ENCODE measurements around the gene ACACA.

GRCh38 chr17:37255432-37255831 lies 151.2 kb downstream of the ACACA start:
- TF ChIP-seq ZNF639 (CRISPR knock-in tag; conservative IDR thresholded peaks at IDR 0.05 in 1 of 2, IDR thresholded peaks at IDR 0.05 in 1 of 2) (no peak), KLF6 (CRISPR knock-in tag; IDR thresholded peaks at IDR 0.05; ENCODE audit: borderline replicate concordance) (no peak), TAF15 (IDR thresholded peaks at IDR 0.05; ENCODE audit: low read depth, low read length) (no peak), CHD4 (IDR thresholded peaks at IDR 0.05; ENCODE audit: insufficient read depth, insufficient replicate concordance, low read depth, low read length, poor library complexity, severe bottlenecking) (no peak), EP300 (IDR thresholded peaks at IDR 0.05; ENCODE audit: low read length) (no peak), ZC3H4 (CRISPR knock-in tag; IDR thresholded peaks at IDR 0.05; ENCODE audit: borderline replicate concordance) (no peak), ATF3 (IDR thresholded peaks at IDR 0.05) (no peak), ATF3 (CRISPR knock-in tag; conservative IDR thresholded peaks at IDR 0.05) (no peak), ZNF12 (CRISPR knock-in tag; IDR thresholded peaks at IDR 0.05) (no peak)
- TF ChIP-seq, protein P1, sequence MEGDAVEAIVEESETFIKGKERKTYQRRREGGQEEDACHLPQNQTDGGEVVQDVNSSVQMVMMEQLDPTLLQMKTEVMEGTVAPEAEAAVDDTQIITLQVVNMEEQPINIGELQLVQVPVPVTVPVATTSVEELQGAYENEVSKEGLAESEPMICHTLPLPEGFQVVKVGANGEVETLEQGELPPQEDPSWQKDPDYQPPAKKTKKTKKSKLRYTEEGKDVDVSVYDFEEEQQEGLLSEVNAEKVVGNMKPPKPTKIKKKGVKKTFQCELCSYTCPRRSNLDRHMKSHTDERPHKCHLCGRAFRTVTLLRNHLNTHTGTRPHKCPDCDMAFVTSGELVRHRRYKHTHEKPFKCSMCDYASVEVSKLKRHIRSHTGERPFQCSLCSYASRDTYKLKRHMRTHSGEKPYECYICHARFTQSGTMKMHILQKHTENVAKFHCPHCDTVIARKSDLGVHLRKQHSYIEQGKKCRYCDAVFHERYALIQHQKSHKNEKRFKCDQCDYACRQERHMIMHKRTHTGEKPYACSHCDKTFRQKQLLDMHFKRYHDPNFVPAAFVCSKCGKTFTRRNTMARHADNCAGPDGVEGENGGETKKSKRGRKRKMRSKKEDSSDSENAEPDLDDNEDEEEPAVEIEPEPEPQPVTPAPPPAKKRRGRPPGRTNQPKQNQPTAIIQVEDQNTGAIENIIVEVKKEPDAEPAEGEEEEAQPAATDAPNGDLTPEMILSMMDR (IDR thresholded peaks at IDR 0.05 in 2 of 3, conservative IDR thresholded peaks at IDR 0.05 in 1 of 3; ENCODE audit: insufficient read depth in 2 of 3, low read depth in 1 of 3, low read length in 3 of 3), result no peak

Data from K562 (cell line).